ENCODE results near the gene PPA2.

- TF ChIP-seq CTCF (IDR thresholded peaks at IDR 0.05) = no peak
- no peak for TF ChIP-seq EZH2 (IDR thresholded peaks at IDR 0.05; ENCODE audit: borderline replicate concordance, insufficient read depth, low read depth, low read length, poor library complexity, severe bottlenecking)
These were observed 13.6 kb downstream of the PPA2 start for GRCh38 chr4:105460306-105460705.

Data from B cell (primary cell).